ENCODE measurements around the gene CD4.
"Not testable (repeated sequence)": the region's sequence is repeated elsewhere in the genome, so short reads cannot be mapped to it uniquely, and the experiment has no call there.

Gene CD4

DNA sequence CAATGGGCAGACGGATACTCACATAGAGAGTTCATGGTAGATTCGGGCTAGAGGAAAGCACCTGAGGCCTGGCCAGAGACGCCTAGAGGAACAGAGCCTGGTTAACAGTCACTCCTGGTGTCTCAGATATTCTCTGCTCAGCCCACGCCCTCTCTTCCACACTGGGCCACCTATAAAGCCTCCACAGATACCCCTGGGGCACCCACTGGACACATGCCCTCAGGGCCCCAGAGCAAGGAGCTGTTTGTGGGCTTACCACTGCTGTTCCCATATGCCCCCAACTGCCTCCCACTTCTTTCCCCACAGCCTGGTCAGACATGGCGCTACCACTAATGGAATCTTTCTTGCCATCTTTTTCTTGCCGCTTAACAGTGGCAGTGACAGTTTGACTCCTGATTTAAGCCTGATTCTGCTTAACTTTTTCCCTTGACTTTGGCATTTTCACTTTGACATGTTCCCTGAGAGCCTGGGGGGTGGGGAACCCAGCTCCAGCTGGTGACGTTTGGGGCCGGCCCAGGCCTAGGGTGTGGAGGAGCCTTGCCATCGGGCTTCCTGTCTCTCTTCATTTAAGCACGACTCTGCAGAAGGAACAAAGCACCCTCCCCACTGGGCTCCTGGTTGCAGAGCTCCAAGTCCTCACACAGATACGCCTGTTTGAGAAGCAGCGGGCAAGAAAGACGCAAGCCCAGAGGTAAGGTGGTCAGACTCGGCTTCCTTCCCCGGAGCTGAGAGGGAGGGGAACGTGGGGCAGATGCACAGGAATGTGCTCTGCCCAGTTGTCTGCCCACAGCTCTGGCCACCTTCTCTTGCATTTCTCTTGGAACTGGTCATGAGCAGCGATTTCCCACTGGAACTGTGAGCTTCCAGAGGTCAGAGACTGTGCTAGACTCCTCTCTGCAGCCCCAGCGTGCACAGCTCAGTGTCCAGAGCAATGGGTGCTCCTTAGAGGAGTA is at the start of gene CD4:
Gene CD4 (plus strand): TSS at position 557 of the 953 bp plus-strand sequence. CDS start 10,611 bp downstream, outside the sequence.
- DNase-seq: no peak

DNA sequence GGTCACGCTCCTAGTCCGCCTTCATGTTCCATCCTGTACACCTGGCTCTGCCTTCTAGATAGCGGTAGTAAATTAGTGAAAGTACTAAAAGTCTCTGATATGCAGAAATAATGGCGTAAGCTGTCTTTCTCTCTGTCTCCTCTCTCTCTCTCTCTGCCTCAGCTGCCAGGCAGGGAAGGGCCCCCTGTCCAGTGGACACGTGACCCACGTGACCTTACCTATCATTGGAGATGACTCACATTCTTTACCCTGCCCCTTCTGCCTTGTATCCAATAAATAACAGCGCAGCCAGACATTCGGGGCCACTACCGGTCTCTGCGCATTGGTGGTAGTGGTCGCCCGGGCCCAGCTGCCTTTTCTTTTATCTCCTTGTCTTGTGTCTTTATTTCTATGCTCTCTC is 47.2 kb upstream of the CD4 start:
- DNase-seq: not testable (repeated sequence)

DNA sequence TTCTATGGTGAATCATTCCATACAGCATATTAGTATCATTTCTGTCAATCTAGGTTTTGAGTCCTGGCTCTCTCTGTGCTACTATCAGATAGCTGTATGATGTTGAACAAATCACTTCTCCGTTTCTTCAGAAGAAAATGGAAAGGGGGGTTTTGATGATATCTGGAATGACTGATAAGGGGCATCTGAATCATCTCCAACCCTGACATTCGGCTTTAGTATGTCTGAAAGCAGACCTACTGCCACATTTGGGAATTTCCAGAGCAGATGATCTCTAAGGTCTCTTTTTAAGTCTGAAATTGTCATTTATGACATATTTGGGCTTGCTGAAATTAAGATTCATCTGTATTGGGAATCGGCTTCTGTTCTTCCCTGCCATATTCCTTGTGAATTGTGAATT is 46.5 kb upstream of the CD4 start:
- DNase-seq: no peak

DNA sequence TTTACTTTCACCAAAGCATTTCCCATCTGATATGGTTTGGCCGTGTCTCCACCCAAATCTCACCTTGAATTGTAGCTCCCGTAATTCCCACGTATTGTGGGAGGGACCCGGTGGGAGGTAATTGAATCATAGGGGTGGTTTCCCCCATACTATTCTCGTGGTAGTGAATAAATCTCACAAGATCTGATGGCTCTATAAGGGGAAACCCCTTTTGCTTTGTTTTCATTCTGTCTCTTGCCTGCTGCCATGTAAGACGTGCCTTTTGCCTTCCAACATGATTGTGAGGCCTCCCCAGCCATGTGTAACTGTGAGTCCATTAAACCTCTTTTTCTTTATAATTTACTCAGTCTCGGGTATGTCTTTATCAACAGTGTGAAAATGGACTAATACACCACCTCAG is 46.0 kb upstream of the CD4 start:
- DNase-seq: not testable (repeated sequence)

DNA sequence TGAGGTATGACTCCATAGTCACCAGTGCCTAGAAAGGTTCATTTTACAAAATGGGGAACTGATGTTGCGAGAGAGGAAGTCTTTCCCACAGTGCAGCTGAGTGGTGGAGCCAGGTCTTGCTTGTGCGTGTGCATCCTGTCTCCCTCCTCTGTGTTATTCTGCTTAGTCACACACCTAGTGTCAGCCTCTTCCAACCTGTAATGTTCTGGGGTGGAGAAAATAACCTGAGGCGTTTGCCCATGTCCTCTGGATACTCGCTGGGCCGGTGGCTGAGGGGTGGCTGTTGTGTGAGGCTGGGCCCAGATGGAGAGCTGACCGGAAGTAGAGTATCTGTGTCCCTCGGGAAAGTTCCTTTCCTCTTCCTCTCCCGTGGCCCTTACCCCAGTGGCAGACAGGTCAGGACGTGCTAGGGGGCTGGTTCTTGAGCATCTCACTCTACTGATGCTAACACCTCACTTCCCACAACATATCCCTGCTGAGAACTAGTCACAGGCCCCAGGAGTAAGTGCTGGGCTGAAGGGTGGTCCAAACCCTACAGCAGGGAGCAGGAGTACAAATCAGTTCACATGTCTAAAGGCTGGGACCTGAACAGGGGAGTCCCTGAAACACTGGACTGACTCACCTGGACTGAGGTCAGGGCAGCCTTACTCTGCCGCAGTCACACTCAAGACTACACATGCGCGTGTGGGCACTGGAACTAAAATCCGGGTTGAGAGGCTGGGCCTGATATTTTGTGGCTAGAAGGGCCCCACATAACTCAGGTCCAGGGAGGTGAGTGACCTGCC is 43.4 kb upstream of the CD4 start:
- no peak for DNase-seq

DNA sequence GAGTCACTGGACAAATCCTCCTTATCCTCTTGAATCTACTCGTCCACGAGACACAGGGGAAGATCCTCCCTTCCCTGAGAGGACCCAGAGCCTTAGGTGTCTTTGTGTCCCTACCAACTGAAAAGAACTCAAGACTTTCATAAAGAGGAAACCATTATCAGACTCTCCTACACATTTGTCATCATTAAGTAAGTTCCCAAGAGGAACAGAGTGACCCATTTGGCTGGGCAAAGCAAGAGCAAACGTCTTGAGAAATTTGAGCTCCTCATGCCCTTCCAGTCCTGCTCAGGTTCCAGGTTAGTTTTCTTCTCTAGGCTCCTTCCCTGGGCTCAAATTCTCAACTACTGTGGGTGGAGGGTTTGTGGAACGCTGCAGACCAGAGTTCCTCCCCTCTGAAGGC is 42.1 kb upstream of the CD4 start:
- DNase-seq: no peak

DNA sequence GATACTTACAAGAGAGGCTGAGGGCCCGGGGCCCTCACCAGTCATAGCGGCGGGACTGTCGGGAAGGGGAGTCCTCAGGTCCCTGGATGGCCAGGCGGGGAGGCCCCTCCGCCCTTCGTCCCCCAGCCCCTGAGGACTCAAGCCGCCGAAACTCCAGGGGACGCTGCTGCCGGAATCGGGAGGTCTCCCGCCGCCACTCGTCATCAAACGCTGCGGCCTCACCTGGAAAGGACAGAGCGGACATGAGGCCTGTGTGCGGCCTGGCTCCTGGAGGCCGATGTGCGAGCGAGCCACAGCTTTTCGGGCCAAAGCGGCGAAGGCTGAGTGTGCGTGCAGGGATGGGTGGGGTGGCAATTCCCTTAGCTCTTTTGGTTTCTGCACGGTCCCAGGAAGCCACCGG is 40.6 kb upstream of the CD4 start:
- DNase-seq: no peak

DNA sequence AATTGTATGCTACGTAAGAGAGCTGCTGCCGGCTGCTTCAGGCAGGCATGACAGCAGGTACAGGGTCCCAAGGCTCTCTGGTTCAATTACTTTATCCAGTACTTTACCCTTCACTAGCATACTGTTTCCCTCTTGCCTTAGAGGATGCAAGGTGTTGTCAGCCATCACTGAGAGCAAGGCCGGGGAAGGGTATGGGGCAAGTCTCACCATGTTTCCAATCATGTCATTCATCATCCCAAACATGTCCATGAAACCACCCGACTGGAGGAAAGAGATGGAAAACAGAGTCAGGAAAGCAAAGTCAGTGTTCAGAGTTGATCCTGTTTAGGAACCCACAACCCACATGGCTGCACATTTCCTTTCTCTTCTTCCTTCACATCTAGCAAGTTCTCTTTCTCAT is 38.8 kb upstream of the CD4 start:
- no peak for DNase-seq

DNA sequence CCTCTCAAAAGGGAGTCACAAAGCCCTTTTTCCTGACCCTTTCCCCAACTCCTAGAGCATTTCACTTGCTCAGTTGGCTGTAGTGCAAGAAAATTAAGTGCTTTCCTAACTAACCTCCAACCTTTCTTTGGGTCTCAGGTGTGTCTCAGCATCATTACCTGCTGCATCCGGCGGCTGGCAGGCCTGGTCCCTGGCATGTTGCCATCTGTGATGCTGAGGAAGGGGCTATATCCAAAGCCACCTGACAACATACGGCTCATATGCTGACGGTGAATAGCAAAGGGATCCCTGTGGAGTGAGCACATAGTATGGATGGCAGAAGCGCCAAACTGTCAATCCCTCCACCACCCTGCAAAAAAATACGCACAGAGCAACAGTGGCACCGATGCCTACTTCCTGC is 37.6 kb upstream of the CD4 start:
- DNase-seq: no peak

DNA sequence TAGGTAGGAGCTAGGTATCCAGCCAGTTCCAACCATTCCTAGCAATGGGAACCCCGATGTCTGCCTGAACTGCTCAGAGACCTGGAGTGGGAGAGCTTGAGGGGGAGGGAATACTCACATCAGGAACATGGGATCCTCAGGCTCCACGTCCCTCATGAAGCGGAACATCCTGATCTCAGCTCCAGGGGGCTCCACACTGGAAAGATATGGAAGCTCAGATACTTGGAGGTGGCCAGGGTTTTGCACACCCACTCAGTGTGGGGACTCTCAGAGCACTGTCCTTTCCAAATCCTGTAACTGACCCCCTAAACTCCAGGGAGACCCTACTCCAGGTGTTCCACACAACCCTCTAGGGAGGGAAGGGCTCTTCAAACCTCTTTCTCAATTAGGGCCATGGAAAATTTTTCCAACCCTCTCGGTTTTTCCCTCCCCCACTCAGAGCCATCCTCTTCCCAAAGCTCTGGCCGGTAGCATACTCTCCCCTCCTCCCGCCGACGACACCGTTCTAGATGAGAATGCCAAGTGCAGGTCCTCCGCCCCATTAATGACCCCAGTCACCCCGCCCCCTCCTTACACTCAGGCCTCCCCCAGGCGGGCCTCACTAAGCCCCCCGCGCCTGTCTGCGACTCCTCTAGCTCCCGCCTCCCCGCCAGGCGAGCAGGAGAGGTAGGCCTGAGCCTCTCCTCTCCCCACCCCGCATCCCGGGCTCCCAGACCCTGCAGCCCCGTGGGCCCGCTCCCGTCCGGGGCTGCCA is 37.0 kb upstream of the CD4 start:
- peak; percentile 65 for DNase-seq

DNA sequence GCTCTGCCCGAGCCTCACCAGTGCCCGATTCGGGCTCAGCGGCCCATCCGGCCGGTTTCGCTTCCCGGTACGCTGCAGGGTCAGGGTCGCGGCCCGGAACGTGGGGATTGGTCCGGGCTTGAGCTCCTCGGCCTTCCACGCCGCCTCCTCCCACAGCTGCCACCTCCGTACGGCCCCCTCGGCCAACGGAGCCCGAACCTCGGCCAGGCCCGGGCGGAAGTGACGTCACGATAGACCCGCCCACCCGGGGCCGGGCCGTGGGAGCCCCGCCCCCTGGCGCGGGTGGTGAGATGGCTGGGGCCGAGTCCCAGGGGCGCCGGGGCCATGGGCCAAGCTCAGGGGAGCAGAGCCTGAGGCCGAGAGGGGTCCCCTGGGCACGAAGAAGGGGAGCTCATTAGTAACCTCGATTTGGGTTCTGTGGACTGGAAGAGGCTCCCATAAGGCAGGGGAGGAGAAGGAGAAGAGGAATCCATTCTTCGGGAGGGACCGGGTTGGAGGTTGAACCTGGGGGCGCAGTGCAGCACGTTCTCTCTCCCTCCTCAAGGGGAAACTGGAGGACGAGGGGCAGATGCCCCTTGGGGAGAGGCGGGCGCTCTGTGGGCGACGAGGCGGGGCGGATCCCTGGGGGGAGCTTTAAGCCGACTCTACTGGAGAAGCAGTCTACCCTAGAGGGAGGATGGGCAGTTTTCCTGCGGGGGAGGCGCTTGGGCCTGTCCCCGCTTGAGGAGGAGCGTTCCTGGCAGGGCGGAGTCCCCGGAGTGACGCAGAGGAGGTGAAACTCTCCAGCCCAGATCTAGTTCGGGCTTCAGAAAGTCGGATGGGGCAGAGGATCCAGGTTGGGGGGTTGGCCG is 36.2 kb upstream of the CD4 start, which contains the start of gene MLF2:
Gene MLF2 (minus strand): TSS at position 221 of the 851 bp plus-strand sequence. CDS start 807 bp downstream, outside the sequence.
- DNase-seq: peak; percentile 99

DNA sequence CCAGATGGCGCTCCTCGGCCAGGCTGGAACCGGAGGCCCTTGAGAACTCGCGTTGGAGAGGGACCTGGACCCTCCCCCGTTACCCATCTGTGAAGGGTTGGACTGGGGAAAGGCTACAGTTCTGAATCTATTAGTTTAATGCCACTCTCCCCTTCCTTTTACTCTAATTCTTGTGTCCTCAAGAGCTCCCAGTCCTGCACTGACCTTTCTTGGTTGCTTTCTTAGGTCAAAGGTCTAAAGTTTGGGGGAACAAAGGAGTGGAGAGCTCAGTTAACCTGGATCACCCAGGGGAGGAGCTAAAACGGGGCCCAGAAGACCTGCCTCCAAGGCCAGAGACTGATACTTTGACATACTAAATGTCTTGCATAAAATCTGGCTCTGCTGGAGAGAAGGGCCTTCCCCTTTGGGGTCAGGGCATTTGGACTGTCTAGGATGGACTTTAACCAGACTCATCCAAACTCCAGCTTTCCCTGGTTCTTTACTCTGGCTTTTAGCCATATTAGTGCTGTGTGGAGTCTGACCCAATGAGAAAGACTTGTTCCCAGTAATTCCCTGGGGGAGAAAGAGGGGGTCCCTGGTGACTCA is 35.5 kb upstream of the CD4 start:
- no peak for DNase-seq

DNA sequence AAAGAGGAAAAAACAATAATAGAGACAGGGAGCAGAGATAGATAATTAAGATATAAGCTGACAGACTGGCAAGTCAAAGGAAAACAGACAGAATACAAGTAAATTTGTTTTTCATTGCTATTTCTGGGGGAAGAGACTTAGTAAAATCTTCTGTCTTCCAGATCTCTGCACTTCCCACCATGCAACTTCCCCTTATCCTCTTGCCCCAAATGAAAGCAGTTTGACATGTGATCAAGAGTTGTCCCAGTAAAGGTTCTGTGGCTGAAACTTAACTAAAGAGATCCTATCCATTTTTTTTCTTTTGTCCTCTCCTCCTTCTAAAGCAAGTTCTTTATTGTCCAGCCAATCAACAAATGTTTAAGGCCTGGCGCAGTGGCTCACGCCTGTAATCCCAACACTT is 34.9 kb upstream of the CD4 start:
- DNase-seq: no peak

DNA sequence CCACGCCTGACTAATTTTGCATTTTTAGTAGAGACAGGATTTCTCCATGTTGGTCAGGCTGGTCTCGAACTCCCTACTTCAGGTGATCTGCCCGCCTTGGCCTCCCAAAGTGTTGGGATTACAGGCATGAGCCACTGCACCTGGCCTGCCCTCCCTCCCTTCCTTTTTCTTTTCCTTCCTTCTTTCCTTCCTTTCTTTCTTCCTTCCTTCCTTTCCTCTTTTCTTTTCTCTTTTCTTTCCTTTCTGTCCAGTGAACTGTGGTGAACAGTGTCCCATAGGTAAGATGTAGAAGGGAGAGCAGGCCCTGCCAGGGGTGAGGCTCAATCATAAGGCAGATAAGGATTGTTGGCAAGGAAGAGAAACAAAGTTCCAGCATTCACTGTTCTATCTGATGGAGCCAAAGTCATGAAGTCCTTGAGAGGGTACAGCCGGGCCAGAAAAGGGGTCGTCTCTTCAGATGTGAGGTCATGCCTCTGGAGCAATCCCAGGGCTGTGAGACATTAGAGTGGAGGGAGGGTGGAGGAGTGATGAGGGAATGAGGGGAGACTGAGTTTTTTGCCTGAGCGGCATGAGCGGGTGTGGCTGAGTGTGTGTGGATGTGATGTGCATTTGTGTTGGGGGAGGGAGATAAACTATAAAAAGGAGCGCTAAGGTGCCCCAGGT is 32.2 kb upstream of the CD4 start:
- DNase-seq: no peak

DNA sequence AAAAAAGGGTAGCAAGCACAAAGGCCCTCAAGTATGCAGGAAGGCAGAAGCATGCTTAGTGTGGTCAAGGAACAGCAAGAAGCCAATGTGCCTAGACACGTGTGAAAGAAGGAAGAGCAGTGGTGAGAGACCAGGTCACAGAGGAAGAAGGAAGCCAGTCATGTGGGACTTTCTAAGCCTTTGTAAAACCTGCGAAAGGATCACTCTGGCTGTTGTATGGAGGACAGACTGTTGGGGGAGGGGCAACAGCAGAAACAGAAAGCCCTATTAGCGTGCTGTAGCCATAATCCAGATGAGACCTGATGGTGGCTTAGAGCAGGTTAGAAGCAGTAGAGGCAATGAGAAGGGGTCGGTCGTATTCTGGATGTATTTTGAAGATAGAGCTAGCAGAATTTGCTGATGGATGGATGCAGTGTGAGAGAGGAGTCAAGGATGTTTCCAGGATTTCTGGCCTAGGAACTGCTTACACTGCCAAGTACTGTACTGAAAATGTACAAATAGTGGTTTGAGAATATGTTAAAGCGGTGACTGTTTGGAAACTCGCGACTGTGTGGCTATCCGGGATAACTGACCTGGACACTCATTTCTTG is 30.7 kb upstream of the CD4 start:
- DNase-seq: no peak

DNA sequence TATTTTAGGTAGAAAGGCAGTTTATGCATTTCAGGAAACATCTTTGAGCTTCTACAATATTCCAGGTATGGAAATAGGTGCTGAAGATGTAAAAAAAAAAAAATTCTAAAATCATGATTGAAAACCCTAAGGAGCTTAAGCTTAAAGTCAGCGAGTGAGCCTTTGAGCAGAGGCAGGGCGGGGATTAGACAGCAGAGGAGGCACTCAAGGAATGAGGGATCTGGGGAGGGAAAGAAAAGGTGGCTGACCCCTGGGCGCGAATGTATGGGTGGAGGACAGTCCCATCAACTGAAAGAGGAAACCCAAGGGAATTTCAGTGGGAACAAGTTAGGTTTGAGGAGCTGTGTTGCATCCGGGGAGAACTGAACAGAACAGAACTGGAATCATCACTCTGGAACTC is 29.6 kb upstream of the CD4 start:
- DNase-seq: no peak

DNA sequence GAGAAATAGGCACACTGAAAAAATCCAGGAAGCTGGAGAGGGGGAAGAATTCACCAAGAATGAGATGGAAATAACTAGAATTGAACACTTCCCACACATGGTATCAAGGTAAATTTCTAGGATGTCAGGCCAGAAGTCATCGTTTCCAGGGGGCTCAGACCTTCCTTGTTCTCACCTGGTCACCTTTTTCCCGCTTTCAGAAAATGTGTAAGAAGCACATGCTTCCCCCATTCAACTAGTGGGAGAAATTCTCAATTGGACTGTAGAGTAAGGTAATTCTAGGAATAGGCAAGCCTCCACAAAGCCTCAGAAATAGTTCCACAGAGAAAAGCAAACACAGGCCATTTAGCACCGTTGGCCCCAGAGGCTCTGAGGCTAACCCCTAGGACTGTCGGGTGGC is 25.9 kb upstream of the CD4 start:
- DNase-seq: no peak

DNA sequence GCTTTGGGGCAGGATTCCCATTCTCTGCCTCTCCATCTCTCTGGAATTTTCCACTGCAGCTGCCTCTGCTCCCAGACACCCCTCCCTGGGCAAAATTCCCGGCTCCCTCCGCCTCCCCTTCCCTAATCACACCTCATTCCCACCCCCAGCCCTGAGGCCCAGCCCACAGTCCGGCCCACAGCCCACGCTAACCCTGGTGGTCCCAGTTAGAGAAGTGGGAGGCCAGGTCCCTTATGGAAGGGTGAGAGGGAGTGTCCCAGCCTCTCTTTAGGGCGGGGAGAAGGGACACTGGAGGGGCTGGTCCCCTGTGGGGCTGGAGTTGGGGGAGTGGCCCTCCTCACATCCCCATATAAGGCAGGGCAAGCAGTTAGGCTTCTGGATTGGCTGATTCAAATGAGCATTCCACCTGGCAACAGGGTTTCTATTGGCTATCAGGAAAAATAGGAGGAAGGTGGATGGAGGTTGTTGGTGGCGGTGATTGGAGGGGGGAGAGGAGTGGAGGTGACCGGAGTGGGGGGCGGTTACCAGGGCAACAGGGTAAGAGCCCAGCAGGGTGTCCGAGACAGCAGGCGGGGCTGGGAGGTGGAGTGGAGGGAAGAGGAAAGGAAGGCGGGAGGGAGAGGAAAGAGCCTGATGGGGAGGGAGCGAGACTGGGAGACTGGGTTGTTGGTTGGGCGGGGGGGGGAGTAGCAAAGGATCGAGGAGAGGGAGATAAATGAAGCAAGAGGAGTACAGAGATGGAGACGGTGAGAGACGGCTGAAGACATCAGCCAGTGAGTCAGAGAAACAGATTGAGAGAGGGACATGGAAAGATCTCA is 25.1 kb upstream of the CD4 start:
- peak; percentile 100 for DNase-seq

DNA sequence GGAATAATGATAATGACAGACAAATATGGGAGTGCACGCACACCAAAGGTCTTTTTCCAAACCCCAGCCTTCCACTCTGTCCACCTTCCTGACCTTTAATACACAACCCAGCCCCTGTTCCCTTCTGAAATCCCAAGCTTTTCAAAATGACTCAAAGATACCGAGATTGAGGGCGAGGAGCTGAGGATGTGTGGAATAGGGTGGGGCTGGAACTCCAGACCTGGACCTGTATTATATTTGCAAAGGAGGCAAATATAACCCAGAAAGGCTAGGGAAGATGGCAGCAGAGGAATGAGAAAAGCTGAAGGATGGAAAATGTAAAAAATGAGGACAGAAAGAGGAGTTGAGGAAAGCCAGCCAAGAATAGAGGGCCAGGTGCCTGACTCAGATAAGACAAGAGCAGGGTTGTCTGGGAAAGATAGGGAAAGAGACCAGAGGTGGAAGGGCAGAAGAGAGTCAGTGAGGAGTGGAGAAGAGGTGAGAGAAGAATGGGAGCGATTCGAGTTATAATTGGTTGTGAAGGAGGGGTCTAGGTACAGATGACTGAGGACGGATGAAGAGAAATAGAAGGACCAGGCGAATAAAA is 24.2 kb upstream of the CD4 start:
- DNase-seq: no peak
